Neural progenitor cell (in vitro differentiated cells): ENCODE data around the gene ASMT. TPM values are rescaled to one million over a fixed set of nuclear protein-coding genes. Genes with fewer than 3 reads are reported as not detected.
"Not testable (repeated sequence)": the region's sequence is repeated elsewhere in the genome, so short reads cannot be mapped to it uniquely, and the experiment has no call there.

Source experiments
- DNase-seq: peaks from one replicate; pipeline ENCODE4 v3.0.0-alpha.2; 2016; ENCODE audit warnings: low spot score
- H2AFZ ChIP-seq: fragments of 200-600 bp; sonication (generic); replicated peaks from 2 replicates; pipeline ENCODE4 v1.6.1; 2016; ENCODE audit warnings: antibody characterized with exemption
- H3F3A ChIP-seq: fragments of 200-600 bp; sonication (generic); 2 replicates; pipeline ENCODE4 v1.6.1; 2016; ENCODE audit warnings: antibody characterized with exemption, low read depth
- H3K27ac ChIP-seq: fragments of 200-600 bp; sonication (generic); 2 replicates; pipeline ENCODE4 v1.5.1; 2016; ENCODE audit warnings: mild to moderate bottlenecking
- H3K27me3 ChIP-seq: fragments of 200-600 bp; sonication (generic); 2 replicates; pipeline ENCODE4 v1.6.1; 2016; ENCODE audit warnings: mild to moderate bottlenecking, moderate library complexity
- H3K36me3 ChIP-seq: fragments of 200-600 bp; sonication (generic); 2 replicates; pipeline ENCODE4 v1.5.1; 2016
- H3K4me1 ChIP-seq: fragments of 200-600 bp; sonication (generic); 2 replicates; pipeline ENCODE4 v1.6.1; 2016; ENCODE audit warnings: mixed run types
- H3K4me2 ChIP-seq: fragments of 200-600 bp; sonication (generic); 2 replicates; pipeline ENCODE4 v1.6.1; 2016
- H3K4me3 ChIP-seq: fragments of 200-600 bp; sonication (generic); 2 replicates; pipeline ENCODE4 v1.5.1; 2016
- H3K79me2 ChIP-seq: fragments of 200-600 bp; sonication (generic); 2 replicates; pipeline ENCODE4 v1.6.1; 2016; ENCODE audit warnings: low read depth
- H3K9ac ChIP-seq: fragments of 200-600 bp; sonication (generic); 2 replicates; pipeline ENCODE4 v1.6.1; 2016
- H3K9me3 ChIP-seq: fragments of 200-600 bp; sonication (generic); 2 replicates; pipeline ENCODE4 v1.5.1; 2016; ENCODE audit warnings: low read depth
- H4K20me1 ChIP-seq: fragments of 200-600 bp; sonication (generic); 2 replicates; pipeline ENCODE4 v1.6.1; 2016; ENCODE audit warnings: low read depth
- H3K27ac Mint-ChIP-seq: 3 replicates; pipeline ENCODE4 v1.8.0; 2021; ENCODE audit warnings: mixed read lengths
- H3K27me3 Mint-ChIP-seq: 2 replicates; pipeline ENCODE4 v1.8.0; 2022; ENCODE audit warnings: low read depth, mild to moderate bottlenecking, inconsistent platforms, moderate library complexity, mixed read lengths; ENCODE audit not compliant: insufficient read depth
- H3K36me3 Mint-ChIP-seq: 3 replicates; pipeline ENCODE4 v1.8.0; 2021; ENCODE audit warnings: mixed read lengths
- H3K4me1 Mint-ChIP-seq: 3 replicates; pipeline ENCODE4 v1.8.0; 2021; ENCODE audit warnings: mixed read lengths
- H3K4me3 Mint-ChIP-seq: 3 replicates; pipeline ENCODE4 v1.8.0; 2021; ENCODE audit warnings: mild to moderate bottlenecking, moderate library complexity, mixed read lengths
- H3K9me3 Mint-ChIP-seq: 3 replicates; pipeline ENCODE4 v1.8.0; 2020; ENCODE audit warnings: mixed read lengths
- CTCF ChIP-seq: fragments of 200-600 bp; sonication (generic); IDR thresholded peaks from 2 replicates; pipeline ENCODE4 v1.5.1; 2017; ENCODE audit warnings: antibody characterized with exemption, mild to moderate bottlenecking
- EZH2 ChIP-seq: fragments of 200-600 bp; sonication (generic); IDR thresholded peaks from 2 replicates; pipeline ENCODE4 v1.6.1; 2017; ENCODE audit warnings: antibody characterized with exemption, mild to moderate bottlenecking, moderate library complexity
- EZH2phosphoT487 ChIP-seq: fragments of 200-600 bp; sonication (generic); IDR thresholded peaks from 2 replicates; pipeline ENCODE4 v1.6.1; 2017; ENCODE audit warnings: antibody characterized with exemption
- total RNA-seq: library from RNA; depleted of rRNA; stranded (reverse); fragments of >200 nt; gene quantifications from 2 replicates; pipeline ENCODE4 v1.2.3, GENCODE V29; 2015; ENCODE audit warnings: low replicate concordance

The ASMT gene
- total RNA-seq, 1 donor from 2014 or later = not detected

GRCh38 chrX:1623691-1624090, 8.8 kb downstream of the ASMT start:
- Histone ChIP-seq H3K27me3 (no peaks in the 10 kb centered on the region), H3K36me3 (no peaks in the 10 kb centered on the region), H4K20me1 (no peaks in the 10 kb centered on the region), H3F3A (peaks cover 2% of the 10 kb centered on the region), H3K4me2 (no peak overlapping the region), H3K4me1 (no peaks in the 10 kb centered on the region), H3K27ac (no peak overlapping the region), H3K9ac (no peak overlapping the region), H2AFZ (no peak overlapping the region), H3K9me3 (no peaks in the 10 kb centered on the region), H3K4me3 (no peak overlapping the region), H3K79me2 (no peaks in the 10 kb centered on the region)
- H3K4me3 Mint-ChIP-seq = no peak overlapping the region
- no peaks in the 10 kb centered on the region for H3K9me3 Mint-ChIP-seq
- DNase-seq = no peak
- no peaks in the 10 kb centered on the region for H3K36me3 Mint-ChIP-seq
- no peak for TF ChIP-seq EZH2
- peaks cover 8% of the 10 kb centered on the region for H3K27me3 Mint-ChIP-seq
- peaks cover 2% of the 10 kb centered on the region for H3K4me1 Mint-ChIP-seq
- peak overlapping the region; percentile 80 for H3K27ac Mint-ChIP-seq

- H3K27me3 ChIP-seq, H3K4me1 Mint-ChIP-seq, H3K27ac ChIP-seq, H3K27me3 Mint-ChIP-seq, H3K4me2 ChIP-seq, H2AFZ ChIP-seq, H3K36me3 ChIP-seq, H3K36me3 Mint-ChIP-seq, H3K4me3 Mint-ChIP-seq, H3K4me1 ChIP-seq, H3K79me2 ChIP-seq, H4K20me1 ChIP-seq, DNase-seq, H3K9me3 ChIP-seq, H3K9me3 Mint-ChIP-seq, H3K9ac ChIP-seq, H3F3A ChIP-seq, H3K4me3 ChIP-seq: not testable (repeated sequence)
- H3K27ac Mint-ChIP-seq = peak overlapping the region; percentile 80
Observed at GRCh38 chrX:1624158-1624860, 9.4 kb downstream of the ASMT start.

GRCh38 chrX:1624861-1625215, 10.0 kb downstream of the ASMT start:
- H3K4me3 ChIP-seq, H3K27me3 ChIP-seq, H3K27me3 Mint-ChIP-seq, H4K20me1 ChIP-seq, H3K4me2 ChIP-seq, H3K4me3 Mint-ChIP-seq, H3K36me3 Mint-ChIP-seq, H3K9me3 Mint-ChIP-seq, DNase-seq, H3K4me1 Mint-ChIP-seq, H3K9me3 ChIP-seq, H3K27ac Mint-ChIP-seq, H2AFZ ChIP-seq, H3K4me1 ChIP-seq, H3K9ac ChIP-seq, H3K27ac ChIP-seq, H3K79me2 ChIP-seq, H3K36me3 ChIP-seq, H3F3A ChIP-seq: not testable (repeated sequence)

GRCh38 chrX:1629244-1629643, 14.4 kb downstream of the ASMT start:
- no peaks in the 10 kb centered on the region for H4K20me1 ChIP-seq
- no peaks in the 10 kb centered on the region for H3F3A ChIP-seq
- H2AFZ ChIP-seq = no peak overlapping the region
- no peak overlapping the region for H3K9ac ChIP-seq
- no peaks in the 10 kb centered on the region for H3K36me3 ChIP-seq
- no peak overlapping the region for H3K27ac ChIP-seq
- no peak overlapping the region for H3K4me3 Mint-ChIP-seq
- H3K4me1 ChIP-seq = no peaks in the 10 kb centered on the region
- no peaks in the 10 kb centered on the region for H3K9me3 ChIP-seq
- peaks cover 4% of the 10 kb centered on the region for H3K4me1 Mint-ChIP-seq
- no peak overlapping the region for H3K27ac Mint-ChIP-seq
- TF ChIP-seq CTCF (no peak), EZH2phosphoT487 (no peak), EZH2 (no peak)
- no peak overlapping the region for H3K4me3 ChIP-seq
- no peak overlapping the region for H3K4me2 ChIP-seq
- H3K9me3 Mint-ChIP-seq = peaks cover 9% of the 10 kb centered on the region
- no peaks in the 10 kb centered on the region for H3K27me3 ChIP-seq
- H3K79me2 ChIP-seq = no peaks in the 10 kb centered on the region
- peaks cover 18% of the 10 kb centered on the region for H3K27me3 Mint-ChIP-seq
- DNase-seq = no peak
- no peaks in the 10 kb centered on the region for H3K36me3 Mint-ChIP-seq

- Histone ChIP-seq H3F3A (peaks cover 14% of the 10 kb centered on the region), H3K36me3 (no peaks in the 10 kb centered on the region), H4K20me1 (no peaks in the 10 kb centered on the region), H3K4me2 (no peak overlapping the region), H3K4me1 (peaks cover 6% of the 10 kb centered on the region), H3K9ac (no peak overlapping the region), H3K4me3 (no peak overlapping the region), H2AFZ (no peak overlapping the region), H3K27ac (no peak overlapping the region), H3K79me2 (no peaks in the 10 kb centered on the region), H3K27me3 (no peaks in the 10 kb centered on the region), H3K9me3 (no peaks in the 10 kb centered on the region)
- Mint-ChIP-seq H3K27ac (no peak overlapping the region), H3K9me3 (peaks cover 48% of the 10 kb centered on the region), H3K4me3 (no peak overlapping the region), H3K4me1 (peaks cover 18% of the 10 kb centered on the region), H3K27me3 (peaks cover 23% of the 10 kb centered on the region), H3K36me3 (no peaks in the 10 kb centered on the region)
- no peak for DNase-seq
- TF ChIP-seq EZH2 (no peak), CTCF (no peak), EZH2phosphoT487 (no peak)
Observed at GRCh38 chrX:1646009-1646408, 31.1 kb downstream of the ASMT start.
